ENCODE data around the gene RALGPS2. TPM values are rescaled to one million over a fixed set of nuclear protein-coding genes. Genes with fewer than 3 reads are reported as not detected.

The RALGPS2 gene
- total and polyA plus RNA-seq, 10 donors: 25.6 to 118 (median 77.2) TPM

DNA sequence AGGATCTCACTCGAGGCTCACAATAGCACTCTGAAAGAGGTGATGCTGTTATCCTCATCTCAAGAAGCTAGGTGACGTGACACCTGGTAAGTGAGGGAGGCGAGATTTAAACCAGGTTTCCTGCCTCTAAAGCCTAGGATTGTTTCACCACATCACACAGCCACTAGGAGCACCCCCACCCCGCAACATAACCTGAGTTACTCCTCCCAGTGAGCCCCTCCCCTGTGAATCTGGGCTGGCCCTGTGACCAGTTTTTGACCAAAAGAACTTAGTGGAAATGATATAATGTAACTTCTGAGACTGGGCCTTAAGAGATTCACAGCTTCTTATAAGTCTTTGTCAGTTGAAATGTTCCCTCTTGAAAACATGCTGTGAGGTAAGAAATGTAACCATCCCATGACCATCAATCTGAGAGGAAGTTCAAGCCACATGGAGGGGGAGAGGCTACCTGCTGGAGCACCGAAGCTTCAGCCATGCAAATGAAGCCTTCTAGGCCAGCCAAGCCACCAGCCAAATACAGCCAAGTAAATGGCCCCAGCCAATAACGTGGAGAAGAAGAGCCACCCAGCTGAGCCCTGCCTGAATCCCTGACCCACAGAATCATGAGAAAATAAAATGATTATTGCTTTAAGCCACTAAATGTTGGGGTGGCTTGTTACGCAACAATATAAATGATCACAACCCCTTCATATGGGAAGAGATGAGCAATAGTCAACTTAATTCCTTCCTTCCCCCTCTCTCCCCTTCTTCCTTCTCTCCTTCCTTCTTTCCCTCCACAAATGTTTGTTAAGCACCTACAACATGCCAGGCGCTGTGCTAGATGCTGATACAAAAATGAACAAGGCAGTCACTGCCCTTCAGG is 239.7 kb downstream of the RALGPS2 start:
- Histone ChIP-seq H3K27ac (no peak overlapping the region), H3K36me3 (no peaks in the 10 kb centered on the region), H3K9me3 (peaks cover 0 to 11% (median 3%) of the 10 kb centered on the region in 8 donors), H3K4me3 (no peak overlapping the region), H3K27me3 (replicated peaks in 1 of 7) (peaks cover 0 to 4% (median 0%) of the 10 kb centered on the region in 7 donors), H3K4me1 (no peaks in the 10 kb centered on the region)
- WGBS, 5 donors: 82 to 91% (median 87%) methylated on average over 8 of the region's 8 CpGs
- intact Hi-C loops (cut with DNase I; ENCODE audit: low total_unique reads): no loop called here
- no peak for DNase-seq
- TF ChIP-seq POLR2A (IDR thresholded peaks at IDR 0.05): no peak
- TF ChIP-seq POLR2AphosphoS5 (IDR thresholded peaks at IDR 0.05): no peak
- TF ChIP-seq, protein P1, sequence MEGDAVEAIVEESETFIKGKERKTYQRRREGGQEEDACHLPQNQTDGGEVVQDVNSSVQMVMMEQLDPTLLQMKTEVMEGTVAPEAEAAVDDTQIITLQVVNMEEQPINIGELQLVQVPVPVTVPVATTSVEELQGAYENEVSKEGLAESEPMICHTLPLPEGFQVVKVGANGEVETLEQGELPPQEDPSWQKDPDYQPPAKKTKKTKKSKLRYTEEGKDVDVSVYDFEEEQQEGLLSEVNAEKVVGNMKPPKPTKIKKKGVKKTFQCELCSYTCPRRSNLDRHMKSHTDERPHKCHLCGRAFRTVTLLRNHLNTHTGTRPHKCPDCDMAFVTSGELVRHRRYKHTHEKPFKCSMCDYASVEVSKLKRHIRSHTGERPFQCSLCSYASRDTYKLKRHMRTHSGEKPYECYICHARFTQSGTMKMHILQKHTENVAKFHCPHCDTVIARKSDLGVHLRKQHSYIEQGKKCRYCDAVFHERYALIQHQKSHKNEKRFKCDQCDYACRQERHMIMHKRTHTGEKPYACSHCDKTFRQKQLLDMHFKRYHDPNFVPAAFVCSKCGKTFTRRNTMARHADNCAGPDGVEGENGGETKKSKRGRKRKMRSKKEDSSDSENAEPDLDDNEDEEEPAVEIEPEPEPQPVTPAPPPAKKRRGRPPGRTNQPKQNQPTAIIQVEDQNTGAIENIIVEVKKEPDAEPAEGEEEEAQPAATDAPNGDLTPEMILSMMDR (IDR thresholded peaks at IDR 0.05 in 8 of 11, conservative IDR thresholded peaks at IDR 0.05 in 3 of 11): no peak

DNA sequence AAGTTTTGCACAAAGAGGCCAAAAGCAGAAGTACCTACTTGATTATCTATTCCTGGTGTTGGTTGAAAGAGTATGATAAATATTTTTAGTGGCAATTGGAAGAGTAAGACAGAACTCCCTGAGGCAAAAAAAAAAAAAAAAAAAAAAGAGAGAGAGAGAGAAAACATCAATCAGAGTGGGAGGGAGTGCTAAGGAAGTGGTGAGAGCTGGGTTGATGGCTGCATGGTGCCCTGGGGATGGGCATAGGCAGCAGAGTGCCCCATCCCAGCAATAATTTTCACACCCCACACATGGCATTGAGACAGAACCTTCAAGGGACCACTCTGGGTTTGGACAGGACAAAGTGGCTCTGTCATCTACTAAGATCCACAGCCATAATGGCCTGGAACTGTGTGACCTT is 241.3 kb downstream of the RALGPS2 start:
- Histone ChIP-seq H3K27me3 (replicated peaks in 1 of 7) (peaks cover 0 to 5% (median 0%) of the 10 kb centered on the region in 7 donors), H3K9me3 (peaks cover 0 to 11% (median 3%) of the 10 kb centered on the region in 8 donors), H3K4me3 (no peak overlapping the region), H3K4me1 (no peaks in the 10 kb centered on the region), H3K27ac (no peak overlapping the region), H3K36me3 (no peaks in the 10 kb centered on the region)
- DNase-seq: no peak
- intact Hi-C loops (cut with DNase I; ENCODE audit: low total_unique reads): no loop called here
- TF ChIP-seq POLR2A (IDR thresholded peaks at IDR 0.05) (no peak), POLR2AphosphoS5 (IDR thresholded peaks at IDR 0.05) (no peak)
- TF ChIP-seq, protein P1 (IDR thresholded peaks at IDR 0.05 in 8 of 11, conservative IDR thresholded peaks at IDR 0.05 in 3 of 11): no peak

DNA sequence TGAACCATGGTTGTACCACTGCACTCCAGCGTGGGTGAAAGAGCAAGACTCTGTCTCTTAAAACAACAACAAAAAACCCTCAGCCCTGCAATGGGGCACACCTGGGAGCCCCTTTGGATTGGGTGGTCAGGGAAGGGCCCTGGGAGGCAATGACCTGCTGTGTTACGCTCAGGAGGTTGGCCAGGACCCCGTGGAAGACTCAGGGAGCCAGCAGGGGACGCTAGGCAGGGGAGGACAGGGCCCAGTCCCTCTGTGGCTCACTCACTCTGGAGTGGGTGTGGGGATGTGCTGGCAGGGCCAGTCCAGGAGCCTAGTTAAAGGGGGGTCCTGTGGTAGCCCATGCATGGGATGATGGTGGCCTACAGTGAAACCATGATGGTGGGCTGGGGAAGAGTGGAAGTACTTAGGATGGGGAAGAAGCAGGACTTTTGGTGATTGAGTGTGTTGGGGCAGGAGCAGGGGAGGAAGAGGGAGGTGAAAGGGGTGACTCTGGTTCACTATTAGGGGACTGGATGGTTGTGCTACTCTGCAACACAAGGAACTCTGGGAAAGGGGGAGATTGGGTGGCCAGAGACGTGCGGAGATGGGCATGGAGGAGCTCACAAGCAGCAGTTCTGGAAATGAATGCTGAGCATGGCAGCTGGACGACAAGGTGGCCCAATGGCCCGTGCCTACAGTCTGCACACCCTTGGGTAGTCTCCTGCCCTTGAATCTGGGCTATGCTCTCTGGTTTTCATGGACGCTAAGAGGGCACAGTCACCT is 244.4 kb downstream of the RALGPS2 start:
- Histone ChIP-seq H3K27ac (no peak overlapping the region), H3K36me3 (no peaks in the 10 kb centered on the region), H3K9me3 (peaks cover 0 to 10% (median 2%) of the 10 kb centered on the region in 8 donors), H3K4me1 (no peaks in the 10 kb centered on the region), H3K27me3 (replicated peaks in 1 of 7) (peaks cover 0 to 6% (median 0%) of the 10 kb centered on the region in 7 donors), H3K4me3 (no peak overlapping the region)
- intact Hi-C loops (cut with DNase I; ENCODE audit: low total_unique reads): no loop called here
- no peak for DNase-seq
- TF ChIP-seq POLR2A (IDR thresholded peaks at IDR 0.05) (no peak), POLR2AphosphoS5 (IDR thresholded peaks at IDR 0.05) (no peak)
- TF ChIP-seq, protein P1 (IDR thresholded peaks at IDR 0.05 in 8 of 11, conservative IDR thresholded peaks at IDR 0.05 in 3 of 11): no peak
- 85 to 91% (median 89%) methylated on average over 8 to 9 of the region's 9 CpGs for whole genome bisulfite sequencing, 5 donors

DNA sequence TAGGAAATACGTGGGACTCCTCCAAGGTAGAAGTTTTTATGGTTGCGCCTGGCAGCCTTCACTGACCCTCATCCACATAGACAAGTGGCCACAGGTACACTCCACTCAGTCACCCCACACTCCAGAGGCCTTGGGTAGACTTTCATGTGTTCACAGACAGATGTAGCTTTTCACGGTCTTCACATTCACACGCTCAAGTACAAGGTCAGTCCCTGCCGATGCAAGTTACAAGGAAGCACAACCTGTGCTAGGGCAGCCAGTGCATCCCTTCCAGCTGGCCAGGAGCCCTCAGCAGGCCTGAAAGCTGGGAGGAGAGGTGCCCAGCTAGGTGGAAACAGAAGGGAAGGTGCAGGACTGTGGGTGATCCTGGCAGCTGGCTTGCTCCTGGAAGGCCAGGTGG is 245.1 kb downstream of the RALGPS2 start:
- TF ChIP-seq, protein P1 (IDR thresholded peaks at IDR 0.05 in 8 of 11, conservative IDR thresholded peaks at IDR 0.05 in 3 of 11): no peak
- TF ChIP-seq POLR2AphosphoS5 (IDR thresholded peaks at IDR 0.05) (no peak), POLR2A (IDR thresholded peaks at IDR 0.05) (no peak)
- no peak for DNase-seq
- no peaks in the 10 kb centered on the region for H3K4me1 ChIP-seq
- H3K36me3 ChIP-seq: no peaks in the 10 kb centered on the region
- intact Hi-C loops (cut with DNase I; ENCODE audit: low total_unique reads): no loop called here
- H3K4me3 ChIP-seq: no peak overlapping the region
- peaks cover 0 to 6% (median 0%) of the 10 kb centered on the region in 7 donors for H3K27me3 ChIP-seq (replicated peaks in 1 of 7)
- no peak overlapping the region for H3K27ac ChIP-seq
- 75 to 95% (median 89%) methylated on average over 4 to 5 of the region's 5 CpGs for WGBS, 5 donors
- peaks cover 0 to 4% (median under 1%) of the 10 kb centered on the region in 8 donors for H3K9me3 ChIP-seq

Measured in spleen (tissue), 11 donors.